GM21717 (cell line): ENCODE measurements around the gene RAPSN.

Source experiments
- ATAC-seq: cut with Tn5 transposase; IDR thresholded peaks from one replicate; pipeline ENCODE4 v1.9.1; 2021; ENCODE audit warnings: mild to moderate bottlenecking, moderate library complexity; ENCODE audit not compliant: unreplicated experiment

Gene RAPSN

DNA sequence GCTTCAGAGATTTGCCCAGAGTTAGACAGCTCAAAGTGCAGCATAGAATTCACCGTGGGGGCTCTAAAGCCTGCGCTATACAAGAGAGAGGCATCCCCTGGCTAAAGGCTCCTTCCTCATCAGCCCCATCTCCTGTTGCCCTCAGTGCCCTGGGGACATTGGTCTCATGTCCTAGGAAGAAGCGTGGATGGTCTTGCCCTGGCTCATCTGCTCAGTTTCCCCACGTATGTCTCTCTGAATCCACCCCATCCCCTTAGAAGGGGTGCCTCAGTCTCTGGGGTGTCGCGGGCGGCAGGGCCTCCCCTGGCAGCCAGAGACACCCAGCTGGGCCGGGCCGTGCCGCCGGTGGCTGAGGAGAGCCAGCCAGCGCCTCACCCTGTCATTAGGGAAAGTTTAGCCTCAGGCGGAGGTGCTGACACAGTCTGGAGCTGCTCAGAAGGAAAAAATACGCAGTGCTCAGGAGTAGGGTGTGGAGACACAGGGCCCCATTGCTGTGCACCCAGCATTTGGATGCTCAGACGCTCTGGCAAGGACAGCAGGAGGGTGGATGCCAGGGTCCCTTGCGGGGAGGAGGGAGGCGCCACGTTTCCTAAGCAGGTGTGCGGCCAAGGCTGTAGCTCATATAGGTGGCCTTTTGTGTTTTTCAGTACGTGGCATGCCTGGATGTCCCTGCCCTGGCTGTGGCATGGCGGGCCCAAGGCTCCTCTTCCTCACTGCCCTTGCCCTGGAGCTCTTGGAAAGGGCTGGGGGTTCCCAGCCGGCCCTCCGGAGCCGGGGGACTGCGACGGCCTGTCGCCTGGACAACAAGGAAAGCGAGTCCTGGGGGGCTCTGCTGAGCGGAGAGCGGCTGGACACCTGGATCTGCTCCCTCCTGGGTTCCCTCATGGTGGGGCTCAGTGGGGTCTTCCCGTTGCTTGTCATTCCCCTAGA is 39.2 kb downstream of the RAPSN start:
- no peak for ATAC-seq

DNA sequence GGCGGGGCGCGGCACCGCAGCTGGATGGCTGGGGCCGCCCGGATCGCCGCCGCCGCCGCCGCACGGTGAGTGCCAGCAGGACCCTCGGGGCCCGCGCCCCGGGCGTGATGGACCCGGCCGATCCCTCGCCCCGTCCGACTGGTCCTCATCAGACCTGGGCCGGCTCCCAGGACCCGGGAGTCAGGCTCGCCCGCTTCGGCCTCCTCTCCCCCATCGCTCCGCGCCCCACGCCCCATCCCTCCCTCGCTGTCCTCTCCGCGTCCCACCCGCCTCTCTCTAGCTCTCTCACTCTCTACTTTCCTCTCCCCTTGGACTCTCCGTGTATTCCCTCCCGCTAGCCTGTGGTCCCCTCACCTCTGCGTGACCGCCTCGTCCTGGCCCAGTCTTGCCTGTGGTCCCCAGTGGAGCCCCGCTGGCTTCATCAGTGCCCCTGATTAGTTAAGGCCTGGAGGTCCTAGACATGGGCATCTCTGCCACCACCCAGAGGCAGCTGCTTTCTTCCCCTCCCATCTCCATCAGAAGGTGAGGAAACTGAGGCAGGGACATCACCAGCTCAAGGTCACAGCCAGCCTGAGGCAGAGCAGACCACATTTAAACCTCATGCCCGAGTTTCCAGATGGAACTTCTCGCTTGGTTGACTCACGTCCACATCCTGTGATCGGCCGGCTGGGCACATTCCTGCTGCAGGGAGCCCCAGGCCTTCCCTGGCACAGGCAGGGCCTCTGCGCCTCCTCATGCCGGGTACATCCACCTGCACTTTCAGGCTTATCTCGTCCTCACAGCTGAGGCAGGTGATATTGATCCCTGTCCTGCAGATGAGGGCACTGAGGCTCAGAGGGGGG is 40.1 kb downstream of the RAPSN start:
- peak; percentile 8 for ATAC-seq

DNA sequence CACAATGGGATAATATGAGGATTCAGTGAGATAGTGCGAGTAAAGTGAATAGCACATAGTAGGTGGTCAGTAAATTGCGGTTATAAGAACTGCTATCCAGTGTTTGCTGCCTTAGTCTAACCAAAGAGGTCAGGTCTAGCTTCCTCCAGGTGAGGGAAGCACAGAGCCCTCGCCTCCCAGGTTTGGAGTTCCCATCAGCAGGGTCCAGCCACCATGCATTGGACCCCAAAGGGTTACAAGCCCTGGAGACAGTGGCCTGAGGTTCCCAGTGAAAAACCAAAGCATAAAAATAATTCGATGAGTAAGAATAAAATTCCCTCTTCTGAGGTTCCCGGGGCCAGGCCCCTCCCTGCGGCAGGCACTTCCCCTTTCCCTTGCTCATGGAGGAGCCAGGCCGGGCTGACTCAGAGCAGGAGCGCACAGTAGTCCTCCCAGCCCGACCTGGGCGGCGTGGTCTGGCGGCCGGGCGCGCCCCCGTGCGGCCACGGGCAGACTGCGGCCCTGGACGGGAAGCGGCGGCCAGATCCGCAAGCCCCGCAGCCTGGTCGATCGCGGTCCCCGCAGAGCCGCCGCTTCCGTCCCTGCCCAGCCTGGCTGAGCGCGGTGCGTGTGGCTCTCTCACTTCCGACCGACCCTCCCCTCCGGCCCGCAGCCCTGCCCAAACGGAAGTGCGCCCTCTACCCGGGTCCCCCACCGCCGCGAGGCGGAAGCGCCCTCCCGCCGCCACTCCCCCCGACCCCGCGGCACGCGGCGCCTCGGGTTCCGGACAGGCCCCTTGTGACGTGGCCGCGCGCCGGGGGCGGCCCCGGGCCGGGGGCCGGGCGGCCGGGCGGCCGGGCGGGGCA is 41.0 kb downstream of the RAPSN start, which contains the start of gene SLC39A13:
Gene SLC39A13, plus strand, starts transcription at position 845 of the 845 bp plus-strand sequence. CDS start 1,505 bp downstream, outside the sequence.
- peak; percentile 78 for ATAC-seq

DNA sequence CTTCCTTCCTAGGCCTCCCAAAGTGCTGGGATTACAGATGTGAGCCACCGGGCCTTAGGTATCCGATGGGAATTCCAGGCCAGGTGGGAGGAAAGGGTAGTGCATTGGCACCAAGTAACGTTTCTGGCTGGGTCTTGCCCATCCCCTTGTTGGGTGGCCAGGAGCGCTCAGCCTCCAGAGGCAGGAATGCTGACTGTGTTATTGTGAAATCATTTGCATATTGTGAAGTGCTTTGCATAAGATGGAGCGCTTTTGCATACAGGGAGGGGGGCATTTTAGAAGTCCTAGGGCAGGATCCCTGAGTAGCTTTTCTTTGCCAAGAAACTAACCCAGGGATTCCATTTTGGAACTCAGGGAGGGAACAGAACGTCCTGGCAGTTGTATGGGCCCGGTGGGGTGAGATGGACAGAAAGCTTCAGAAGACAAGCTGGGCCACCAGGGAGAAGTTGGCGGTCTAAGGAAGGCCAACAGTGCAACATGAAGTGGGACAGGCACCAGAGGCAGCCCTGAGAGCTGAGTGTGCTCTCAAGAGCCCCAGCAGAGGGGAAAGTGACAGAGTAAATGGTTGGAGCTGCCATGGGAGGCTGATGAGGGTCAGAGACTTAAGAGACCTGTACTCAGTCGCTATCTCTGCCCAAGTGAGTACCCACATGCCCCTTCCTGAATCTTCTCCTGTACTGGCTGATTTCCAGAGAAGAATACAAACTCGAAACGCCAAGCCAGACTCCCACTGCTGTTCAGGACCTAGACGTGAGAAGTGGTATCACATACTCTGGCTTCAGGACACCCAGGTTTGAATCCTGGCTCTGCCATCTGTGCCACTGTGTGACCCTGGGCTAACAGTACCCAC is 41.8 kb downstream of the RAPSN start:
- ATAC-seq: no peak

DNA sequence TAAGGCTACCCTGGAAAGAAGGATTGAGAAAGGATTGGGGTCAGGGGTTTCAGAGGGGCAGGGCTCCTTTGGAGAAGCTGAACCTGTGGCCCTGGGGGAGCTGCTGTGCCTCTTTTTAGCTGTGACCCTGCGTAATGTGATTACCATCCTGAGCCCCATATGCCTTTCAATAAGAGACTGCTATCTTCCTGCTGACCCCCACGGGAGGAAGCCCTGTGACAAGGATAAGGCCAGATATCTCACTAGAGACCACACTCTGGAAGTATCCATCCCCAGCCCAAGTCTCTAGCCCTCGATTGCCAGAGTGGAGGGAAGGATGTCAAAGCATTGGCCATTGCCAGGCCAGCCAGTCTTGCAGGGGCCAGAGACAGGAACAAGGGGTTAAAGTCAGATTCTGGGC is 45.4 kb downstream of the RAPSN start:
- ATAC-seq: no peak

DNA sequence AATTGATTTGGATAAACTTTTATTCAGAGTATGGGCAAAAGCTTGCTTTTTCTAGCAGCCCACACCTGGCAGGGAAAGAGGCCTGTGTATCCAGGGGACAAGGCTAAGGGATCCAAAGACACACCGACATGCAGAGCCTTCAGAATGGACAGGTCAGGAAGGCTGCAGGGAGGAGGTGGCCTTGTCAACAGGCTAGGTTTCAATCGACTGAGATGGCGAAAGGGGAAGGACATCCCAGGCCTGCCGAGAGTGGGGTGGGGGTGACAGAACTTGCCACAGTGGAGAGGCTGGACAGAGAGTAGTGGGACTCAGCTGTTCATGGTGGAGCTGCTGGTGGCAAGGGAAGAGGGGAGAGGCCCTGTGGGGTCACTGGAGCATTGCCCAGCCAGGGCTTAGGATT is 45.8 kb downstream of the RAPSN start:
- ATAC-seq: no peak

DNA sequence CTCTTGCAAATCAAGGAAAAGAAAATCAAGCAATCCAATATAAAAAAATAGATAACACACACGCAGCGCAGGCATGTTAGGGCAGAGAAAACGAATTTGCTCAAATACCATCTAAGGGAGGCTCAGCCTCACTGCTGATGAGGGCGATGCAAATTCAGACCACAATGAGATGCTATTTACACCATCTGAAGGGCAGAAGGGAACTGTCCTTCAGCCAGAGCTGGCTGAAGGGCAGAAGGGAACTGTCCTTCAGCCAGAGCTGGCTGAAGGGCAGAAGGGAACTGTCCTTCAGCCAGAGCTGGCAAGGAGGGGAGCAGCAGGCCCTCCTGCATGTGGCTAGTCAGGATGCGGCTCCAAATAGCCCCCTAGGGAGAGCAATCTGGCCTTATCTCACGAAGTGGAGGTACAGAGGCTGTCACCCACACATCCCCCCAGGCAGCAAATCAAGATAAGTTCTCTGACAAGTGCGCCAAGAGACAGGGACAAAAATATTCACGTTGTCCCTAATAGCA is 48.1 kb downstream of the RAPSN start:
- ATAC-seq: peak; percentile 50

DNA sequence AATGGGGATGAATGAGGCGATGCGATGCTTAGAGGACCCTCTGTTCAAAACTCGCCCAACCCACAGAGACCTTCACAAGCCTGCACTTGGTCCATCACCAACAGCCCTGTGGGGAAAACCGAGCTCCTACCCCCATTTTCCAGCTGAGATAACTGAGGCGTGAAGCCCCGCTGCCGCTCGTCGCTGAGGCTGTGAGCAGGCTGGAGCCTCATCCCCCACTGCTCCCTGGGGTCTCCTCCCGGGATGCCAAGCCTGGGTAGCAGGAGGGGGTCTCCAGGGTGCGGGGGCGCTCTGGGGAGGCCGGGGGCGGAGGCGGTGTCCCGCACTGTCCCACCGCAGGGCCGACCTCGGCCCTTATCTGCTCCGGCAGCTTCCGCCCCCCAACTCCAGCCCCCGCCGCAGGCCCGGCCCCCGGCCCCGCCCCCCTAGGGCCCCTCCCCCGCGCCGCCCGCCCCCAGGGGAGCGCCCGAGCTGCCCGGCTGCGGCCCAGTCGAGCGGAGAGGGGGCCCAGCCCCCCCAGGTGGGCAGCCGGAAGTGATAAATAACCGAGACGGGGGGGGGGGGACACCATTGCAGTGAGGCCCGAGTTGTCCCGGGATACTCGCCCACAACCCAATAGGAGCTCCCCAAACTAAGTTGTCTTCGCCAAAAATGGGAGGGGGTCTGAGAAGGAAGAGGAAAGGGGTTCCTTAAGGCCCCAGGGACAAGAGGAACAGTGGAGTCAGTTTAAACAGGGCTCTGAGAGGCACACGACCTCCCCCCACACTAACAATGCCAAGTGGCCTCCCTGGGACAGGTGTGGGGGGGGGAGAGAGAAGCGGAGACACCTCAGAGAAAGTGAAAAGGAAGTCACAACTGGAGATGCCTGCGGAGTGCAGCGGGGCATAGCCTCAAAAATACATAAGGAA is 48.8 kb downstream of the RAPSN start:
- peak; percentile 40 for ATAC-seq

DNA sequence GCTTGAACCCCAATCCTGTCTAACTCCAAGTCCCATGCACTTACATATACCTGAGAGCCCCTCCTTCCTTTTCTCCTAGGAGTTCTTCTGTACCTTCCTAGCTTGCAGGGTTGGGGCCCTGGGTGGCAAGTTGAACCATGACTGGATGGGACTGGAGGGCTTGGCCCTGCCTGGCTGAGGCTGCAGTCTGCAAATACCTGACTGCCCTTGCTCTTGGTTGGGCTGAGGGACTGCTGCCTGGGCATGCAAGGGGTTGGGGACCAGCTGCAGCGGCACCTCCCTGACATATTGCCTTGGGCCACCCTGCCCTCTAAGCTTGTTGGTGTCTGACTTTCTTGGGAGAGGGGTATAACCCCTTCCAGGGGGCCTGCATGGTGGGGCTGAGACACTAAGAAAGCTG is 50.4 kb downstream of the RAPSN start:
- ATAC-seq: no peak

DNA sequence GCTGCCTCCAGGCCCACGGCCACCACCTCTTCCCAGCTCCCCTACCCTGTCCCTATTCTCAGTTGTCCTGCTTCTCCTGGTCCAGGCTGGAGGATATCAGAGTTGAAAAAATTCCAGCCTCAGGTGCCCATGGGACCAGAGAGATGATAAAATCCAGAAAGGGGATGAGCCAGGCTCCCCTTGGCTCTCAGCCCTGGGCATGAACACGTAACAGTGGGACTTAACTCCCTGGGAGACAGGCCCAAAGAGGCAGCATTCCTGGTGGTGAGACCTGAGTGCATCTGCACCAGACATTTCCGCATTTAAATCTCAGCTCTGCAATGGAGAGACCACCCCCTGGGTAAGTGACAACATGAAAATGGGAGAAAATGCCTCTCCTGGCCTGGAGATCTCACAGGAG is 50.9 kb downstream of the RAPSN start:
- no peak for ATAC-seq

DNA sequence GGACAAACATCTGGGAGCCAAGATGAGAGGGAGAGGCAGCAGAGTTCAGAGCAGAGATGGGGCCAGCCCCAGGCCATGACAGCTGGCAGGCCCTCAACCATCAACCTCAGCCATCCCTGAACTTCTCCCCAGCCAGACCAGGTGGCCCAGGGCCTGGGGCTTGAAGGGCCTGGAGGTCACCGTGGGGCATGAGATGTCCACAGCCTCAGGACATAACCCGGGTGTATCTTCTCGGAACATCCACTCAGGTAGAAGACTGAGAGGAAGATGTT is 53.0 kb downstream of the RAPSN start:
- no peak for ATAC-seq

DNA sequence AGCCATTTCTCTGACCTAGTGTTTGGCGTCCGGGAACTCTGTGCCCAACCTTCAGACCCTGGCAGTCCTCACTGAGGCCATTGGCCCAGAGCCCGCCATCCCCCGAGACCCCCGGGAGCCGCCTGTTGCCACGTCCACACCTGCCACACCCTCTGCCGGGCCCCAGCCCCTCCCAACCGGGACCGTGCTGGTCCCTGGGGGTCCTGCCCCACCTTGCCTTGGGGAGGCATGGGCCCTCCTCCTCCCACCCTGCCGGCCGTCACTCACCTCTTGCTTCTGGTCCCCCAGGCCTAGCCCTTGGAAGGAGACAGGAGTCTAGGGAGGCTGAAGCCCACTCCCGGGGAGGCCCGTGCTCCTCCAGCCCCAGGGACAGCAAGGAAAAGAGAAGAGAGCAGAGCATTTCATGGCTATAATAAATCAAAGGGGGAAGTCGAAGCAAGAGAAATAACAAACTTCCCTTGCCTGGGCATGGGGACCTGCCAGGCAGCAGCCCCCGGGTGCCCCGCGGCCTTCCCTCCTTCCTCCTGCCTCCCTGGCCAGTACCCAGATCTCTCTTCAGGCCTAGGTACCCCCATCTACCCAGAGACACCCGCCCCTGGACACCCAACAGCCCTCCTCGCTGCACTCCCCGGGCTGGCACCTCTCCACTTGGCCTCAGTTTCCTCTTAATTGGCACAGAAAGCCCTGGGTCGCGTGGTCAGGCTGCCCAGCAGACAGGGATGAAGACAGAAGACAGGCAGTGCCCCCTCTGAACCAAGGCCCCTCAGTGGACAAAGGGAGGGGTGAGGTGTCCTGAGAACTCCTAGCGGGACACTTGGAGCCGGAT is 53.5 kb downstream of the RAPSN start:
- no peak for ATAC-seq

DNA sequence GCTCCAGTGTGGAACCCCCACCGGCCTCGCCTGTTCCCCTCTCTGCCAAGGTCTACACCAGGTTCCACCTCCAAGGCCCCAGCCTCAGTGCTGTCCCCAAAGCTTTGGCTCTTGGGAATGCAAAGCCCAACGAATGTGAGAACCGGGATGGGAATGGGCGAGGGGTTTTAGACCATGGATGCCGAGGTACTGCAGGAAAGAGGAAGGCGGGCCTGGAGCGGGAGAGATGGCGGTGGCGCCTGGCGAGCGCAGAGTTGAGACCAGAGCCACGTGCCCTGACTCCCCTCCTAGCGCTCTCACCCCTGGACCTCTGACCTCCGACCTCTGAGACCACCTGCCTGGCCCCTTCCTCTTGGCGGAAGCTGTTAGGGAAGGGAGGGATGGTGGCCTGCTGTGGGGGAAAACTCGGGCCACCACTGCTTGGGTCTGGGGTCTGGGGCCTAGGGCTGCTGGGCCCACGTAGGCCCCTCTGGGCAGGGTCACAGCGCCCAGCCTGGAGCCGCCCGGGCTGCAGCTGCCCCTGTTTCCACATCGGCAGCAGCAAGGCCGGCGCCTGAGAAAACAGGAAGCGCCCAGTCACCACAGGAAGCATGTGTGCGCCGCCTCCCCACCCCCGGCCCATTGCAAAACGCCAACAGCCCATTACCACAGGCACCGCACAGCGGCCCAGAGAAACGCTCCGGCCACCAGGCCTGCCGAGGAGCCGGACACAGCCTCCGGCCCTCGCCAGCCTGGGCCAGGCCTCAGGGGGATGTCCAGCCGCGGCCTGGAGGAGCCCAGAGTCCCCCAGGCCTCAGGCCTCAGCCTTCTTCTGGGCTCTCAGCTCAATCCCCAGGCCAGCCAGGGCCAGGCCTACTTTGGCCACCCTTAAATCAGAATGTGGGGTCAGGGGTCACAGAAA is 54.4 kb downstream of the RAPSN start:
- no peak for ATAC-seq

DNA sequence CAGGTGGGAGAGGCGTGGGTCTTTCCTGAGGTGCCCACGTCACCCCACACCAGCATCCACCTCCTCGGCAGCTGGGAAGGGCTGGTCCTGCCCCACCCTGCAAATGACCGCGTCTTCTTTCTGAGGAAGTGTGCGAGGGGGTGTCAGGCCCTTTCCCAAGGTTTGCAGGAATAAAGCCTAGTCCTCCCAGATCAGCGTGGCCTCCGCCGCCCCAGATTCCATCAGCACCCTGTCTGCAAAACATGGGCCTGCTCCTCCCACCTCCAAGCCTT is 55.0 kb downstream of the RAPSN start:
- ATAC-seq: no peak

DNA sequence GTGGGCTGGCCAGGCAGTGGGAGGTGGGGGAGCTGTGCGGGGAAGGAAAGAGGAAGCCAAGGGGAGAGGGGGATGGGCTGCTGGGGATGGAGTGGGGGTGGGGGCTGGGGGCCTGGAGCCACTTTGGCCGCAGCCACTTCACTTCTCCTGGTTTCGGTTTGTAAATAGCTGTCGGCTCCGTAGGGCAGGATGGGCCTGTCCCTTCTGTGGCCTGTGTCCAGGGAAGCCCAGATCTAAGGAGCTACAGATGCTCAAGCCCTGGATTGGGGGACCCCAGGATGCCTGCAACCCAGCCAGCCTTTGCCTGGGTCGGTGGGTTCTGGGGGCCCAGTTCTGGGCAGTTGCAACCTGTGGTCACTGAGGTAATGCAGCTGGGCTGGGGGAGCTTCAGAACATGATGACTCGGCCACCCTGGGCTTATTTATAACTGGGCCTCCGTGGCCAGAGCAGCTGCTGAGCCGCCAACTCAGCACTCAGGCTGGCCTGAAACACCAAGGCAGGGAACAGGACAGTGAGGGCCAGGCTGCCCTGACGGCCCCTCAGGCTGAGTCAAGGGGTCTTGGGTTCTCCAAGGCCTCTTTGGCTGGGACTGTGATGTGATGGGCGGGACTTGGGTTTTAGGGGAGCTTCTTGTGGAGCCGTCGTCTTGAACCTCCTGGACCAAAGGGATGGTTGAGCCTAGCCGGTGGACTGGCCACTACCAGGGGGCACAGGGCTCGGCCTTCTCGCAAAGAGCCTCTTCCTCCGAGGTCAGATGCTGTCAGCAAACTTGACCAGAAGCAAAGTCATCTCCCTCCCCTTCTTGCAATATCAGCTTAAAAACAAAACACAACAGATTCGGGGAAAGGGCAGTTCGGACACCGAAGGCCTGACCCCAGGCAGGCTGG is 55.5 kb downstream of the RAPSN start:
- no peak for ATAC-seq

DNA sequence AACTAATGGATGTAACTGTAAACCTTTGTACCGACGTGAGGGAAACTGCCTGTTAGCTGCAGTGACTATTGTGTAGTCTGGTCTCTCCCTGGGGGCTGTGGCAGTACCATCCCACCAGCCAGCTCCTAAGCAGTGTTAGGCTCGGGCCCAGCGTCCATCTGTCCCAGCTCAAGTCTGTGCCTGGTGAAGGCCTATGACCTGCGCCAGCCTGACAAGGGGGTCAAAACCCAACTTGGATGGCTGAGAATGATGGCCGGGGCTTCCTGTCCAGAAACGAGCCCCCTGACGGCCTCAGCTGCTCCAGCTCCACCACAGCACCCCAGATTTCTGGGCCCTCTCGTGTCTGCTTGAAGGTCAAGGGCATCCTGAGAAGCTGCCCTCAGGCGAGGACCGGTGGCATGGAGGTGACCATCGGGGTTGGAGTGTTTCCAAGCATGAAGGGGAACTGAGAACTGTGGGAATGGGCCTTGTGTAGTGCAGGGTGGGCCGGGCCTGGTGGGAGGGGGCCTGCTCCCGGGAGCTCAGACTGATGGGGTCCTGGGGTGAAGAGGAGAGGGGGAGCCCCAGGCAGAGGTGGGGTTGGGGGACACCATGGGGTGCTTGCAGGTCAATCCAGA is 56.3 kb downstream of the RAPSN start:
- ATAC-seq: no peak
